Inferior parietal cortex (tissue), 1 donor: ENCODE results near the gene OTUD5.
A peak's percentile ranks its signal among the peaks of the same experiment; 100 is the strongest.
"Not testable (repeated sequence)": the region's sequence is repeated elsewhere in the genome, so short reads cannot be mapped to it uniquely, and the experiment has no call there.

Source experiments
- DNase-seq: peaks from one replicate; pipeline ENCODE4 v3.0.0-alpha.2; 2016; ENCODE audit errors: extremely low spot score

The OTUD5 gene

GRCh38 chrX:48957477-48957826, at the start of gene OTUD5:
OTUD5 (minus strand) TSS chrX:48957607; CDS start chrX:48957570, 37 bp downstream.
- DNase-seq = peak; percentile 59

DNA sequence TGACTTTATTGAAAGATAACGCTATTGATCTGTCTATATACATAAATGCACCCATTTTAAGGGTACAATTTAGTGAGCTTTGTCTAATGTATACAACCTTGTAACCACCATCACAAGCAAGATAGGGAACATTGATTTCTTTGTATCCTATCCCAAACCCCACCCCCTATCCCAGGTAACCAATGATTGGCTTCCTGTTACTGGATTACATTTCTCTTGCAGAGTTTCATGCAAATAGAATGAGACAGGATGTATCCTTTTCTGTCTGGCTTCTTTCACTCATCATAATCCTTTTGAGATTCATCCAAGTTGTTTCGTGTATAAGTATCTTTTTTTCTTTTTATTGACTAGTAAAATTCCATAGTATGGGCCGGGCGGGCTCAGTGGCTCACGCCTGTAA, 46.3 kb upstream of the OTUD5 start:
- no peak for DNase-seq

- DNase-seq = peak; percentile 86
Measured at GRCh38 chrX:49002091-49002935, 44.9 kb upstream of the OTUD5 start, which contains the start of gene GRIPAP1. GRIPAP1 (minus strand) TSS chrX:49002264; CDS start chrX:49002229, 35 bp downstream.

GRCh38 chrX:49001521-49002090, 44.2 kb upstream of the OTUD5 start:
- peak; percentile 2 for DNase-seq

DNA sequence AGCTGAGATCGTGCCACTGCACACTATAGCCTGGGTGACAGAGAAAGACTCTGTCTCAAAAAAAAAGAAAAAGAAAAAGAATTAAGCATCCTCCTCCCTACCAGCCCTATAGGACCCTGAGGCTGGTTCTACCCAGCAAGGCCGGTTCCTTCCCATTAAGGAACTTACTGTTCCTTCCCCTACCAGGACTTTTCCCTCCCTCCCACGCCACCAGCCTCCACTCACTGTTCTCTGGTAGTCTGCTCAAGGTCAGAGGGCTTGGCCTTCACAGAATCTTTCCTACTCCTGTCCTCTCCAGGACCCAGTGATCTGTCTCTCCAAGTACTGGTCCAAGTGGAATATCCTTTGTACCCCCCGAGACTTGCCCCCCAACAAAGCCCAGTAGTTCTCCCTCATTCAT, 43.2 kb upstream of the OTUD5 start:
- no peak for DNase-seq

- DNase-seq = no peak
Measured at GRCh38 chrX:48999030-48999429, 41.6 kb upstream of the OTUD5 start.

DNA sequence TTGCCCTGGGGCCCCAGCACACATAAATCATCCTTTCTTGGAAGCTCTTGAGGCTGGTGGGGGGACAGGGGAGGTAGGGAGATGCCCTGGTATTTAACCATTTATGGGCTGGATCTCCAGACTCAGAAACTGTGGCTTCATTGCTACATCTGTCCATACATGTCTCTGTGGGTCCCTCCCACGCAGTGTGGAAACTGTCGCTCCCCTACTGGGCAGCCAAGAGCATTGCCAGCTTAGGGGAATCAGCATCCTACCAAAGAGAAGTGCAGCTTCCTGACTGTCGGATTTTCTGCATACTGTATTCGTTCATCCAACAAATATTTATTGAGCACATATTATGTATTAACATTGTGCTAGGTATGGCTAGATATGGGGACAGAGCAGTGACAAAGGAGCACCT, 41.0 kb upstream of the OTUD5 start:
- no peak for DNase-seq

GRCh38 chrX:48997865-48998264, 40.5 kb upstream of the OTUD5 start:
- DNase-seq = no peak

DNA sequence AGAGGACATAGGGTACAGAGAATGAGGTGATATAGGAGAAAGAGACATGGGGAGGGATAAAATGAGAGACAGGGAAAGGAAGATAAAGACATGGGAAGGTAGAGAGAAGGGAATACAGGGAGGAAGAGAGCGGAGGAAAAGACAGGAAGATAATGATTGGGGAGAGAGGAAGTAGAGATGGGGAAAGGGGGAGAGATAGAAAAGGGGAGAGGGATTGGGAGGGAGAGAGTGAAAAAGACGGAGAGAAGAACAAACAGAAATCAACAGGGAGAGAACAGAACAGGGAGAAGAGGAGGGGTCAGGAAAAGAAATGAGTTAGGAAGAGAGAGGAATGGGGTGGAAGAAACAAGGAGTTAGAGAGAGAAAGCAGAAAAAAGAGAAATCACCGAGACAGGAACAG, 40.0 kb upstream of the OTUD5 start:
- no peak for DNase-seq

GRCh38 chrX:48996969-48997368, 39.6 kb upstream of the OTUD5 start:
- DNase-seq = no peak

DNA sequence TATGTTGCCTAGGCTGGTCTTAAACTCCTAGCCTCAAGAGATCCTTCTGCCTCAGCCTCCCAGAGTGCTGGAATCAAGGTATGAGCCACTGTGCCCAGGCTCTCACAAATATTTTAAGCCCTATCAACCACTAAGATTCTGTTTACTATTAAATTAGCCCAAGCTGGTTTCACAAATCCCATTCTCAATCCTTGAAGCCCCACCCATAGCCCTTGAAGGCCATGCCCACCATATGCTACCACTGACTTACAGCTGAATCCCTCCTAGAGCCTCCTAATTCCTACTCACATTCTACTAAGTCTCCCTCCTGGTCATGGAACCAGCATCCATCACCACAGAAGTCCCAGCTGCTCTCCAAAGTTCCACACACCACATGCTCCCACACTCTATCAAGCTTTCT, 34.9 kb upstream of the OTUD5 start:
- DNase-seq = no peak

GRCh38 chrX:48989483-48989882, 32.1 kb upstream of the OTUD5 start:
- DNase-seq = no peak

- no peak for DNase-seq
Measured at GRCh38 chrX:48983896-48984295, 26.5 kb upstream of the OTUD5 start.

- no peak for DNase-seq
Measured at GRCh38 chrX:48983081-48983480, 25.7 kb upstream of the OTUD5 start.

DNA sequence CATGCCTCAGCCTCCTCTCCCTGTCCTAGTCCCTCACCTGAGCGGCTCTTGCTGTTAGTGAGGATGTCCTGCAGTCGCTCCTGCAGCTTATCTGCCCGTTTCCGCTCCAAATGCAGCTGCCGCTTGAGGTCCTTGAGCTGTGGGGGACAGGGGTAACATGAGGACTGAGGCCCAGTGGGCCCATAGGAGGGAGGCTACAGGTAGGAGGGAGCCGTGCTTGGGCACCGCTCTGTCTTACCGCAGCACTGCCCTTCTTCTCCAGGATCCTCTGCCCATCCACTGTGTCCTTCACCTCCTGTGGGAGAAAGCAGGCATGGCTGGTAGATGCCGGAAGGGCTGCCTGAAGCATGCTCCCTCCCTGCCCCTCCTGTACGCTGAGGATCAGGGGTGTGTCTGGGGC, 23.8 kb upstream of the OTUD5 start:
- no peak for DNase-seq

DNA sequence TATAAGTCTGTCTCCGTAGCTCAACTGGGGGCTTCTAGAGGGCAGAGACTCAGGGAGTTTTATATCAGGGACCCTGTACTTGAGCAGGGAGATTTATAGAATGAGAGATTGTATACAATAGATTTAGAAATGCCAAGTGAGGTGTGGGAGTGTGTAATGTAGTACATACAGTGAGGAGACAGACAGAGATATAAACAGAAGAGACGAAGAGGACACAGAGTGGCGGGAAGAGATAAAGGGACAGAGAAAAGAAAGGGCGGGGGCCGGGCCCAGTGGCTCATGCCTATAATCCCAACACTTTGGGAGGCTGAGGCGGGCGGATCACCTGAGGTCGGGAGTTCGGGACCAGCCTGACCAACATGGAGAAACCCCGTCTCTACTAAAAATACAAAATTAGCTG, 22.9 kb upstream of the OTUD5 start:
- DNase-seq = not testable (repeated sequence)

DNA sequence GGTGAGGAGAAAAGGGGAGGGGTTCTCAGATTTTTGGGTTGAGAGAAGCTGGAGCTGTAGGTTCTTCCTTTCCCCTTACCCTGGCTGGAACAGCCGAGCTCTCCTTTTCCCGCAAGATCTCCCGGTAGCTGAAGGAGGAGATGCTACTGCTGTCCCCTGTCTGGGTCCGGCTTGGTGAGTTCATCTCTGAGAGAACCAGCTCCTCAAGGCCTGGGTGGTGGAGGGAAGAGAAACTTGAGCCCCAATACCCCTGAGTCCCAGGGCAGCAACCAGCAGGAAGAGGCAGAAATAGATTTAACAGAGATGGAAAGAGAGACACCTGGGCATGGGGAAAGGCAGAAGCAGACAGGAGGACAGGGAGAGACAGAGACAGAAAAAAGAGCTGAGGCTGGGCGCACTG, 20.8 kb upstream of the OTUD5 start:
- no peak for DNase-seq

DNA sequence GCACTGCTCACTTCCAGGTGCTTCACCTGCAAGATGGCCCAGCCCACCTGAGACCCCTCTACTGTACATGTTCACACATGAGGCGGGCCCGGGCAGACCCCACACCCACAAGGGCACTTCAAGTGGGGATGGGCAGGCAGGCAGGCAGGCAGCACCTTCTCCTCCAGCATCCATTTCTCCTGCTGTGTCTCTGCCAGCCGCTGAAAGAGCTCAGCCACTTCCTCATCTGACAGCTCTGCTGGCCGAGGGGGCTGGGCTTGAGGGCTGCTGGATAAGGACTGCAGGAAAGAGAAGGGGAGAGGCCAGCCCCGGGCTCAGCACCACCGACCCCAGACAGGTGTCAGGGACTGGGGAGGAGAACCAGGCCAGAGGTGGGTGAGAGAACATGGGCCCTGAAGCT, 18.7 kb upstream of the OTUD5 start:
- DNase-seq = no peak

DNA sequence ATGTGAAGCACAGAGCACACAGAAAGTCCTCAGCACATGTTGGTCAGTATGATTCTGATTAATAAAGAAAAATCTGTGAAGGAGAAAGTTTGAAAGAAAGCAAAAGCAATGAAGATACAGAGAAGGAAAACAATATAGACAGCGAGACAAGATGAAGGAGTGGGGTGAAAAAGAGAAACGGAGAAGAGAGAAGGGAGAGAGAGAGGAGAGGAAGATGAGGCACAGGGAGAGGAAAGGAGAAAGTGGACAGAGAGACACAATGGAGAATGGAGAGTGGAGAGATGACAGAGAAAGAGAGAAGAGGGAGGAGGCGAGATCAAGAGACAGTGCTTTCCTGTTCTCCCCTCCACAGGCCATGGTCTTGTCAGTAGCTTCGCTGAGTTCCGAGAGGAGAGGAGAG, 18.1 kb upstream of the OTUD5 start:
- no peak for DNase-seq

DNA sequence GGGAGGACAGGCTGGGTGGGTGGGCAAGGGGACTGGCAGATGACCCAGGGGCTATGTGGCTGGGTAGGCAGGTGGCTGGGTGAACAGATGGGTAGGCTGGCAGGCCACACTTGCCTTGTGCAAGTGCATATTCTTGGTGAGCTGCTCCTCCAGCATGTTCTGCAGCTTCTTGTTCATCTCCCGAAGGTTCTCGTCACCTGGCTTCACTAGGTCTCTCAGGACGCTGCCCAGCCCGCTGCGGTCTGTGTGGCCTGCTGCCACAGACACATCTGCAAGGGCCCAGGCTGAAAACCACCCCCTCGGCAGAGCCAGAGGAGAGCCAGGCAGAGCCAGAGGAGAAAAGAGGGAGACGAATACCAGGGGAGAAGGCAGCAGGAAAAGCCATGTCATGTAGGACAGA, 17.6 kb upstream of the OTUD5 start:
- no peak for DNase-seq

DNA sequence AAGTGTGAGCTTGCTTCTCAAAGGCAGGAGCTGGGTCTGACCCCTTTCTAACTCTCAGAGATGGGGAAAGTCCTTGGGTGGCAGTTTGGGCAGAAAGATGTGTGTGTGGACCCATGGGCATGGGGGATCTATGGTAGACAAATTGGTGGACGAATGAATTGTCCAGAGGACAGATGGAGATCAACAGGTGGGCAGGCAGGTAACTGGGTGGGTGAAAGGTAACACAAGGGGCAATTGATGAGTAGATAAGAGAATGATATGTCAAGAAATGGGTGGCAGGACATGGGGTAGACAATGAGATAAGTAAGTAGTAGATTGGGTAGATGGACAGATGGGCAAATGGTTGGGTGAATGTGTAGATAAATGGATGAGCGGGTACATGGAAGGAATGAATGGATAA, 17.2 kb upstream of the OTUD5 start:
- DNase-seq = no peak

GRCh38 chrX:48974033-48974432, 16.6 kb upstream of the OTUD5 start:
- no peak for DNase-seq
